ENCODE measurements around the gene MSN.
"Not testable (repeated sequence)": the region's sequence is repeated elsewhere in the genome, so short reads cannot be mapped to it uniquely, and the experiment has no call there.

MSN gene

DNA sequence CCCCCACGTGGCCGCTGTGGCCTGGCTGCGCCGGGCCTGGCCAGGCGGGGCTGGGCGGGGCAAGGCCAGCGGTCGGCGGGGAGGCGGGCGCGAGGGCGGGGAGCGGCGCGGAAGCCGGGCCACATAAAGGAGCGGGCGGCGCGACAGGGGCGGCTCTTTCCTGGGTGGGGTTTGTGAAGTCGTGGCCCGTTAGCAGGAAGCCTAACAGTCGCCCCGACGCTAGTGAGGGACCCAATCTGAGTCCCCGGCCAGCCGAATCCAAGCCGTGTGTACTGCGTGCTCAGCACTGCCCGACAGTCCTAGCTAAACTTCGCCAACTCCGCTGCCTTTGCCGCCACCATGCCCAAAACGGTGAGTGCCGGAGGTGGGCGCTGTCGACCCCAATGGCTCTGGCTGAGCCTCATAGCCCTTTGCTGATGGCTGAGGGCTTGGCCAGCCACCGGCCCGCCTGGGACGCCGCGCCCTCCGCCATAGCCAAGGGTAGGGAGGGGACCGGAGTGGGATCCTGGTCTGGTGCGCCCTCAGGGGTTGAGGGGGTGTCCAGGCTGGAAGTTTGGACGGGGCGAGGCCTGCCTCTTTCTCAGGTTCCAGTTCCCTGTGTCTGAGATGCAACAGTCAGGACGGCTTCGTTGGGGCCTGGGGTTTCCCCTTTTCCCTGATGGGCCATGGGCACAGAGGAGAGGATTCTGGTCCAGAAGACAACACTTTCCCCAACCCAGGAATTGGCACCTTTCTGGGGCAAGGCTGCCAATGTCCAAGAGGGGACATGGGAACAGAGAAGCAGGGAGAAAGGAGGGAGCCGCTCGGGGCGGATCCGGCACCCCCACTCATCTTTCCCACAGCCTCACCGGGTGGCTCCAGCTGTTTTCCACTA lies at the start of gene MSN:
Gene MSN, plus strand, starts transcription at position 152 of the 874 bp plus-strand sequence. Its CDS starts 188 bp downstream, at position 340.
- DNase-seq: no peak

DNA sequence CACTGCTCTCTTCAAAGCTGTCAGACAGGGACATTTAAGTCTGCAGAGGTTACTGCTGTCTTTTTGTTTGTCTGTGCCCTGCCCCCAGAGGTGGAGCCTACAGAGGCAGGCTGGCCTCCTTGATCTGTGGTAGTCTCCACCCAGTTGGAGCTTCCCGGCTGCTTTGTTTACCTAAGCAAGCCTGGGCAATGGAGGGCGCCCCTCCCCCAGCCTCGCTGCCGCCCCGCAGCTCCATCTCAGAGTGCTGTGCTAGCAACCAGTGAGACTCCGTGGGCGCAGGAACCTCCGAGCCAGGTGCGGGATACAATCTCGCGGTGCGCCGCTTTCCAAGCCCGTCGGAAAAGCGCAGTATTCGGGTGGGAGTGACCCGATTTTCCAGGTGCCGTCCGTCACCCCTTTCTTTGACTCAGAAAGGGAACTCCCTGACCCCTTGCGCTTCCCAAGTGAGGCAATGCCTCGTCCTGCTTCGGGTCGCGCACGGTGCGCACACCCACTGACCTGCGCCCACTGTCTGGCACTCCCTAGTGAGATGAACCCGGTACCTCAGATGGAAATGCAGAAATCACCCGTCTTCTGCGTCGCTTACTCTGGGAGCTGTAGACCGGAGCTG lies 47.3 kb upstream of the MSN start:
- DNase-seq: not testable (repeated sequence)

DNA sequence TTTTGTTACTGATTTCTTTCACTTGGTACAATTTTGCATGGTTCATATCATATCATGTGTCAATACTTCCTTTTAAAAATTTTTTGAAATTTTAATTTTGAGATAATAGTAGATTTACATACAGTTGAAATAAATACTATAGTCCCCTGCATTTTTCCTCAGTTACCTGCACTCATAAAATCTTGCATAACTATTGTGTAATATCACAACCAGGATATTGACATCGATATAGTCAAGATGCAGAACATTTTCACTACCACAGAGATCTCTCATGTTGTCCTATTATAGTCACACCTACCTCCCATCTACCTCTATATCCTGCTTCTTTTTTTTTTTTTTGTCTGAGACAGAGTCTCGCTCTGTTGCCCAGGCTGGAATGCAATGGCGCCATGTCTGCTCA lies 36.7 kb upstream of the MSN start:
- no peak for DNase-seq

DNA sequence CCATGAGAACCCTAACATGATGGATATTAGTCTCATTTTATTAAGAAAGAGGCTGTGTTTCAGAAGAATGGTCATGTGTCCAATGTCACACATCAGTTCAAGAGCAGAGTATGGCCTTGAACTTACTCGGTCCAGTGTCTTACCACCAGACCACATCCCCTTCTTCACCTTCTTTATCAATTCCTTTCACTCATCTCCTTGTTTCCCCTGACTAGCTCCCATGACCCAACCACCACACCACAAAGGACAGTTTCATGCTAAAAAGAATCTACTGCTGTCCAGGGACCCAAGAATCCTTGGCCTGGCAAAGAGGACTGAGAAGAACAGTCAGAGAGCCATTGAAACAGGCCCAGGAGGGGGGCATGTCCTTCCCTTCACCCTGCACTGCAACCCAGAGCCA lies 33.6 kb upstream of the MSN start:
- DNase-seq: no peak

DNA sequence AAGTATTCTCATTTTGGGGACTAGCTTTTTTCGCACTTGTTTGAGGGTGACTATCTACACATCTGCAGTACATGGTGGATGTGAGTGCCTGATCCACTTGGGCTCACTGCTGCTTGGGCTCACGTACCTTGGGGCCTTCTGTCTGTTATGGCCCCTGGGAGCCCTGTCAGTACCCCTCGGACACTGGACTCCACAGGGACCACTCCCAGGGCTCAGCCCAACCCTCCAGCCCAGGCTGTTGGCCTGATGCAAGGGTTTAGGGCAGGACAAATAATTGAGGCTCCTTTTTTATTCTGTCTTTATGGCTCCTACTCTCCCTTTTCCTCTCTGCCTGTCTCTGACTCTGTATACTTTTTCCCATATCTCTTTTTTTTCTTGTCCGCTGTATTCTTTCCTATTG lies 32.7 kb upstream of the MSN start:
- DNase-seq: no peak

DNA sequence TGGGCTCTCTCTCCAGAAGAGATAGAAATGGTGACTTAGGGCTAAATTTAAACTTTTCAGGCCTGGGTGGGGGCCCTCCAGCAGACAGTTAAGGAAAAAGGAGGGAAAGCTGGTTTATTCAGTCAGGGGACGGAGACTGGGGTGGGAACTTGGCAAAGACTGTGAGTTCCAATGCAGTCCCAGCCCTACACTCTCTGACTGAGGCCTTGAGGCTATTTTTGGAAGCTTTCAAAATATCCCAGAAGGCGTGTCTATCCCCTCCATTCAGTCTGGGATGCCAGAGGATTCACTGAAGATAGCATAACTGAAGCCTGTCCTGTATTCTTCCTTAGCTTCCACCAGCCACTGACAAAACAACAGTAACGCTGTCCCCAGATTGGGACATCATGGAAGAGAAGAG lies 32.1 kb upstream of the MSN start:
- no peak for DNase-seq

DNA sequence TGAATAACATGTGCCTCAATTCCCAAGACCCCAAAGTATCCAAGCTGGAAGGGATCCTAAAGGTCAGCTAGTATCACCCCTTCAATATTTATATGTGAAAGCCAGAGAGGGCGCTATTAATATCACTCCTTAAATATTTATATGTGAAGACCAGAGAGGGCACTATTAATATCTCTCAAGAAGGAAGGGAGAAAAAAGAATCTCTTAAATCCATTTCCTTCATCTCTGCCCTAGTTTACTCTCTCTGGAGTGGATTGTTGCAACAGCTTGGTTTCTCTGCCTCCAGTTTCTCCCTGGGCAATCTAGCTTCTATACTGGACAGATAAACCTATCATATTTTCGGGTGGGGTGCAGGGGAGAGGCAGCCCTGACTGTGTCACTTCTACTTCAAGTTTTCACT lies 31.6 kb upstream of the MSN start:
- DNase-seq: no peak

DNA sequence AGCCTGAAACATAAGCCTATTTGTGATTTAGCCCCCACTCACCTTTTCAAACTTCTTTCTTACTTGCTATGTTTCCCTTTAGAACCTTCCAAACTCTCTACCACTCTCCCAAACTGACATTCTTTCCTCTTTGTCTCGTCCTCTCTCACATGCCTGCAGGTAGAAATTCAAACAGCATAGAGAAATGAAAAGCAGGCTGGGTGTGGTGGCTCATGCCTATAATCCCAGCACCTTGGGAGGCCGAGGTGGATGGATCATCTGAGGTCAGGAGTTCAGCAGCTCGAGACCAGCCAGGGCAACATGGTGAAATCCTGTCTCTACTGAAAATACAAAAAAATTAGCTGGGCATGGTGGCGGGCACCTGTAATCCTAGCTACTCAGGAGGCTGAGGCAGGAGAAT lies 31.2 kb upstream of the MSN start:
- DNase-seq: not testable (repeated sequence)

DNA sequence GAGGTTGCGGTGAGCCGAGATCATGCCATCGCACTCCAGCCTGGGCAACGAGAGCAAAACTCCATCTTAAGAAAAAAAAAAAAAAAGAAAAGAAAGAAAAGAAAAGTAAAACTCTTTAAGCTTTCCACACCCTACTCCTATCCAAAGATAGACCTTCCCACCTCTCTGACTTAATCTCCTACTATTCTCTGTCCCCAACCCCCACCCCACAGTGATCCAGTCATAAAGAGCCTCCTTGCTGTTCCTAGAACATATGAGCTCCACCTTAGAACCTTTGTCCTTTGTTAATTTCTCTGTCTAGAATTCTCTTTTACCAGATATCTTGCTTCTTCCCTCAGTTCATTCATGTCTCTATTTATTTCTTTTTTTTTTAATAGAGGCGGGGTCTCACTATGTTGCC lies 30.1 kb upstream of the MSN start:
- no peak for DNase-seq

DNA sequence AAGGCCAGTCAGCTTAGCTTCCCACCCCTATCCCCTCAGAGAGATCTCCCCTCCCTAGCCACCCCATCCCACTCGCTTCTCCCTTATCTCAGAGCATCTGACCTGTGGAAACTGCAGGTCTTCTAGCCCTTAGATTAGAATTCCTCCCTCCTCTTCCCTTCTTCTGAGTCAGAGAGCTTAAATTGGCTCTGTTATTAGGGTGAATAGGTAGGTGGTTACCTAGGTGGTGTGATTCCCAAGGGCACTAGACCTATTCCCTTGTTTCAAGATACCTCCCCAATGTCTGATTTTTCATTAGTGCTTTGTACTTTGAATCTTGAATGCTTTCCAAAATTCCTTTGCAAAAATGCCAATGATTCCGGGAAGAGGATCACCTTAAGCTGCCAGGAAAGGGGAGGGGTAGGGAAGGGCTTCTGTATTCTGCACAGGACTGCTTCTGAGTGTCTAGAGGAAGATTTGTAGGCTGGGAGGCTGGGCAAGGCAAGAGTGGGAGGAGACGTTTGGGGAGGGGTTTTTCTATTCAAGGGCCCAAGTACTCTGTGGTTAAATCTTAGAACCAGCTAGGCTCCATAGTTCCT lies 24.5 kb upstream of the MSN start:
- no peak for DNase-seq

DNA sequence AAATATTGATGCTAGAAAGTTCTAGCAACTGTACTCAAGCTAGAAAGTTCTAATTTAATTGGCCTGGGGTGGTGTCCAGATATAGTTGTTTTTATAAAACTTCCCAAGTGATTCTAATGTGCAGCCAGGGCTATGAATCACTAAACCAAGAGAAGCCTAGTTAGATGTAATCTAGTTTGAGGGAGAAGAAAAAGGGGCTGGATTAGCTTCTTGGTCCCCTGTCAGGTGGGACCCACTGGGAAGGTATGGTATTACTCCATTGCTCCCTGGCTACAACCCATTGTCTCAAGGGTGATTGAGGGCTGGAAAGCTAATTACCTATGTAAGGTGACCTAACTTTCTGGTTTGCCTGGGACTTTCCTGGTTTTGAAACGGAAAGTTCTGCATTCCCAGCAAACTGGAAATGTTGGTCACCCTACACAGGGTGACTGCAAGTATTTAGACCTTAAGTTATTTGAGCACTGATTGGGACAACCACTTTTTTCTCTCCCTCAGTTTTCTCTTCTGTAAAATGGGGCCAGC lies 23.9 kb upstream of the MSN start:
- no peak for DNase-seq

DNA sequence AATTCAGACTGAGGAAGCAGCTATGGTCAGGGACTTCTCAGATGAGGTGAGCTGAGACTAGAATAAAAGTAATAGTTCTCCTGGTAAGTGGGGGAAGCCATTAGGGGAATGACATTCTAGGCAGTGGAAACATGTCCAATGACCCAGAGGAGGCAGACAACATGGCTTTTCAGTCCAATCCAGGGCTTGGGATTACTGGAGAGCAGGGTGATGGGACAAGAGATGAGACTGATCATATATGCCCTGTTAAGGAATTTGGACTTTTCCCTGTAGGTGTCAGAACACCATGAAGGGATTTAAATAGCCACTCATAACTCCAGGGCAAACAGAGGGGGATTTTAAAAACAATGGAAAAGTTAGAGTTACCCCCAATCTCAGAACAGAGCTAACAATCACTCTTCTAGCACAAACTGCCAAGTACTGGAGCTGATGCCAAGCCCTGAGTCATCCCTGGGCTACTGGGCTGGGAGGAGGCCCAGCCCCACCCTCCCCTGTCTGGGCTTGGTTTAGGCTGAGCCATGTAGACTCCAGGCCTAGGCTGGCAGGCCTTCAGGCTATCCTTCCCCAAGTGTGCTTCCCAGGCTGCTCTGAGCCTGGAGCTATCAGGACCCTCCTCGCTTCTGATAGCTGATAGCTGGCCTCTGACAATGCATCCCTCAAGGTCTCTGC lies 22.7 kb upstream of the MSN start:
- DNase-seq: no peak

DNA sequence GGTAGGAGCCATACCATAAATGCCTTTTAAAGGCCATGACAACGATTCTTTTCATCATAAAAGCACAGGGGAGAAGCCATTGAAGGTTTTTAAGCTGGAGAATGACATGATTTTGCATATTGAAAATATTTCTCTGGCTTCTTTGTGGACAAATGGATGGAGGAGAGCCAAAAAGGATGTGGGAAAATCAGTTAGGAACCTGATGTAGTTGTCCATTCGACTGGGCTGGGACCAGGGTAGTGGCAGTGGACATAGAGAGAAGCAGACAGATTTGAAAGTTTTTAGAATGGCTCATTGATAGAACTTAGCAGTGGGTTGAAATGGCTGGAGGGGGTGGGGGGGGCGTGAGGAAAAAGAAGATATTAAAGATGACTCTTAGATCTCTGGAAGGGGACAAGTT lies 19.7 kb upstream of the MSN start:
- DNase-seq: no peak

DNA sequence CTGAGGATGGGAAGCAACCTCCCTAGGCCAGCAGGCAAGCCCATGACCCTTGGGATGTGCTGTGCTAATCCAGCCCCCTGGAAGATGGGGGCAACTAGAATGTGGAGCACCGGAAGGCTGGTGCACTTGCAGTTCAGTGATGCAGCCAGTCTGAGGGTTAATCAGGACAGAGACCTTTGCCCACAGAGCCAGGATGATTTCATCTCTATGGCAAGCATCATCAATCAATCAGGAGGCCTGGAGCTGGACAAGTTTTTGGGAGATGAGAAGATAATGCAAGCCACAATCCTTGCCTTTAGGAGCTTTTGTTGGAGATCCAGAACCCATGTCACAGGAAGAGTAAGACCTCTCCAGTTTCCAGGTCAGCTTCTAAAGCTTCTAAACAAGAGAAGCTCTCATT lies 15.4 kb upstream of the MSN start:
- DNase-seq: no peak

DNA sequence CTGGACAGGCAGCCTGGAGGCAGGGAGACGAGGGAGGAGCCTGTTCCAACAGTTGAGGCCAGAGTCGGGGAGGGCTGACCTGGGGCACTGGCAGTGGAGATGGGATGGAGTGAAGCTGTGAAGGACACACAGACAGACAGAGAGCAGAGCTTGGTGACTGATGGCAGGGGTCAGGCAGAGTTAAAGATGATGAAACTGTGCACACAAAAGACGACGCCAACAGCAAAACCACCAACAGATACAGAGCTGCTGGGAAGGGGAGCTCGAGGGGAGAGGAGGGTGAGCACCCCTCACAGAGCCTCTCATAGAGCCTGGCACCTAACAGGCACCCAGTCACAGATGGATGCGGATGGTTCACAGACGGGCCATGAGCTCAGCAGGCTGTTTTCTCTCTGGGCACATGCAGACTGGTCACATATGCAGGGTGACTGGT lies 10.4 kb upstream of the MSN start:
- not testable (repeated sequence) for DNase-seq

DNA sequence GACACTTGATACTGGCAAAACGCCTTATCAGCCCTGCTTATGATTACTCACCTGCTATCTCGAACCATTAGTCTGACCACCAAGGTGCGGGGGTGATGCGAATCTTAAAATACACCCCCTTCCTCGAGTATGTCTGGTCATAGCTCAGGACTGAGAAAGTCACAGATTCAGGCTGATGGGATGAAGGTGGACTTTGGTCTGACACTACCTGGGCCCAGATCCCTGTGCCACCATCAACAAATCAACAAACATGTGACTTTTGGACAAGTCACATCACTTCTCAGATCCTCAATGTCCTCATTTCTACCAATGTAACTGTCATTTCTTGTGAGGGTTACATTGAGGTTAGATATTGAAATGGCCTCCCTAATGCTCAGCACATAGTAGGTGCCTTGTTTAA lies 9.8 kb upstream of the MSN start:
- DNase-seq: no peak

DNA sequence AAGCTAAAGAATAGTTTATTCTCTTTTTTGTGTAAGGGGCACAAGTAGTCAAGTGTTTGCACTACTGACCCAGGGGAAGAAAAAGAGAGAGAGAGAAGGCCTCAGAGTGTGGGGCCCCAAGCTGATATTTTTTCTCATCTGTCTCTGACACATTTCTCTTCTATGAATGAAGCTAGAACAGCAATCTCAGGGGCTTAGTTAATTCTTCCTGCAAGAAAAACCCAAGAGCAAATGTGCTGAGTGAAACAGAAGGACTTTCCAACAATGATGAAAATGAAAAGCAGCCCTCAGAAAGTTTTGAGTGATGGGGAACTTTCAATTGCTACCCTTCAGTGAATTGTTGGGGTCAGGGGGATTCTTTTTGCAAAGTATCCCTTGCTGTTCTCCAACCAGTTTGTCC lies 9.2 kb upstream of the MSN start:
- no peak for DNase-seq

DNA sequence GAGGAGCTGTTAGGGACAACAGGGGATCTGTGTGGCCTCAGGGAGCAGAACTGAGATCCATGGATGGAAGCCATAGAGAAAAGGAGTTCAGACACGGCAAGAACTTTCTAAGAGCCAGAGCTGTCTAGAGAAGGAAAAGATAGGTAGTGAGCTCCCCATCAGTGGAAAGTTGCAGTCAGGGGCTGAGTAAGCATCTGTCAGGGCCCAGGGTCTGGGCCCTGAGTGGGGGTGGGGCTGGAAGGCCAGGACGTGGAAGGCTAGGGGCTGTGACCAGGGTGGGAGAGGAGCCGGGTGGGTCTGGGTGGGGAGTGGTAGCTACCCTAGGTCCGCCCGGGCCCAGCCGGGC lies 324 bp upstream of the MSN start:
- no peak for DNase-seq

DNA sequence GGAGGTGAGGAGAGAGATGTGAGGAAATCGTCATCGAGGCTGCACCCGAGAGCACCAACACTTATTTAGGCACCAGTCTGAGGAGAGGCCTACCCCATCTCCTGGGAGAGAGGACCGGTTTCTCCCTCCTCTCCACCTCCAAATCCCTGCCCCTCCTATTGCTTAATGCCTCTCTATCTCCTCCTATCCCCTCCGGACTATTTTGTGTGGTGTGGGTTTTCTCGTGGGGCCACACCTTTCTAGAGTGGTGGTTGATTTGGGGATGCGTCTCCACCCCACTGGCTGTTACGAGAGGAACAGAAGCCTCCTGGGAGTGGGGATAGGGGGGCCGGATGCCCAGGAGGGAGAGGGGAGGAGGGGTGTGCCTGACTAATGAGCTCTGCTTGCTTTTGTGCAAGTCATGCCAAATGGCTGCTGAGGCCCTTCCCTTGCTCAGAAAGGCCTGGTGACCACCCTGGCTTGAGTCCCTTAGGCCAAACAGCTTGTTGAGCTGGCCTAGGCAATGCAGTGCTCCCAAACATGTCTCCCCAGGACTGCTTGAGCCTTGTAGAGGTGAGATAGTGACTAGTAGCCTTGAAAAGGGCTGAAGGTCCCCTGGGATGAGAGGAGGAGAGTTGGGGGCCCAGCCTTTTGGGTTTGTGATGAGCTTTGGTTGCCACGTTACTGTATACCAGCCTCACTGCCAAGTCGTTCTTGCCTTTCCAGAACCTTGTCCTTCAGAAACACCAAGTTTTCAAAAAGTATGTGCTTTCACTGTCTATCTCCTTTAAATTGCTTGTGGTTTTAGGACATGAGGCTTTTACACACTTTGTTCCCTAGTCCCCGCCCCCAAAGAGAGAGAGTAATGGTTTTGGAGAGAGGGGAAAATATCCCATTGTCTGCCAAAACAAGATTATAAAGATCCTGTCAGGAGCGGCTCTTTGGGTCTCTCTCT lies 1.2 kb downstream of the MSN start:
- DNase-seq: no peak

DNA sequence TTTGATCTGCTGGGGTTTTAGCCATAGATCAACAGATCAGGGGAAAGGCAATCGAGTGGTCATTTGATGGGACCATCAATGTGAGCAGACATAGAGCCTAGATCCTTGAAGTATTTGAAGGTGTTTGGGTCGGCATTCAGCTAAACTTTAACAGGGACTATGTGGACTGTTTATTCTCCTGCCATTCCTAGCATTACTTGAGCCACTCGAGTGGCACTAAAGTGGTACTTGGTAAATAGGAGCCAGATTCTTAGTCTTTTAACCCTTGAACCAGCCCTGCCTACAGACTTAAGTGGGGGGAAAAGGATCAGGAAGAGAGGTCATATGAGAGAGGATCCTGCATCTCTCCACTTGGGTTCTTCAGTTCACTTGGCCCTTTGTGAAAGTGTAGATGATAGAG lies 3.8 kb downstream of the MSN start:
- DNase-seq: no peak

DNA sequence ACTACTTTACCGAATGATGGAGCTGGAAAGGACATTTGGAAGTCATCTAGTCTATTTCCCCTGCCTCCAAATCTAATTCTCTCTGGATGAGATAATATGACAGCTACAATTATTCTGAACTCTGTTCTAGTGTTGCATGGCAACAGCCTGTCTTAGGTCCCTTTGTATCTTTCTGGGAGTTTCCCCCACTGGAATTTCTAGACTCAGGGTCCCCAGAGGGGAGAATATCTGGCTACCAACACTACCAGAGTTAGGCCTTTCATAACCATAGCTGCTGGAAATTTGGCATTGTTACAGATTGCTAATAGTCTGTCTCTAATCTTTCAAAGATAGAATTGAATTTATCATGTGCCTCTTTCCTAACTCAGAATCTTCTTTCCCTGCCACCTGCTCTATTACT lies 4.5 kb downstream of the MSN start:
- no peak for DNase-seq

DNA sequence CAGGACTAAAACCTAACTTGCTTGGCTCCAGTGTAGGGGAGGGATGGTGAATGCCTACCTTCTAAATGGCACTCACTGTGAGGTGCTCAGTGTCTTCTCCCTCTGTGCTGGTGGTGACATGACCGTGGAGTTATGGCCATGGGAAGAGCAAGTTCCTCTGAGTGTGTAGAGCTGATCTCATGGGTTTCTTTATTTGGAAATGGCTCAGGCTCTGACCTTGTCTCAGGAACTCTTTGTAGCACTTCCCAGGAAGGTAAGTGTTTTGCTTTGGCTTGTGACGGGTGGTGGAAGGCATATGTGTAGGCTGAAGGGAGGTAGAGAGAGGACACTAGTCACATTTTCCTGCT lies 6.4 kb downstream of the MSN start:
- DNase-seq: no peak
